ENCODE results near the gene TEKT2. TPM values are rescaled to one million over a fixed set of nuclear protein-coding genes. Genes with fewer than 3 reads are reported as not detected.

The TEKT2 gene
- total and polyA plus RNA-seq, 2 donors = 0.13 to 0.37 TPM

DNA sequence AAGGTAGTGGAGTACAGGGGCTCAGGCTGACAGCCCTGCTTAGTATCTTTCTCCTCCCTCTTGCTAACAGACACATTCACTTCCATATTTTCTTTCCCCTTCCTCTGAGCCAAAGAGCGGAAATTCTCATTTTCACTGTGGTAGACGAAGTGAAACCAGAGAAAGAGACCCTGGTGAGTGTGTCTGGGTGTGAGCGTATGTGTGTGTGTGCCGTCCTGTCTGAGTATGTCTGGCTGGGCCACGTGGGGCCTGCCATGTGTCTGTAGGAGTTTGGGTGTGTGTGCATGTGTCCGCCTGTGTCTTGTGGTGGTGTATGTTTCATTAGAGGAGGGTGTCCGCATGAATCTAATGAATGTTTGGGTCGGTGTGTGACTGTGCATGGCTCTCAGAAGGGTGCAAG is 39.5 kb downstream of the TEKT2 start:
- 72% methylated on average over 8 of the region's 8 CpGs for WGBS
- no peak overlapping the region for H3K4me3 ChIP-seq (ENCODE audit: low read depth, low read length)
- H3K4me1 ChIP-seq (ENCODE audit: insufficient read depth) = no peaks in the 10 kb centered on the region
- H3K27ac ChIP-seq (ENCODE audit: low read depth) = no peak overlapping the region
- H3K36me3 ChIP-seq (ENCODE audit: insufficient read depth) = no peaks in the 10 kb centered on the region
- DNase-seq (ENCODE audit: extremely low spot score) = no peak

DNA sequence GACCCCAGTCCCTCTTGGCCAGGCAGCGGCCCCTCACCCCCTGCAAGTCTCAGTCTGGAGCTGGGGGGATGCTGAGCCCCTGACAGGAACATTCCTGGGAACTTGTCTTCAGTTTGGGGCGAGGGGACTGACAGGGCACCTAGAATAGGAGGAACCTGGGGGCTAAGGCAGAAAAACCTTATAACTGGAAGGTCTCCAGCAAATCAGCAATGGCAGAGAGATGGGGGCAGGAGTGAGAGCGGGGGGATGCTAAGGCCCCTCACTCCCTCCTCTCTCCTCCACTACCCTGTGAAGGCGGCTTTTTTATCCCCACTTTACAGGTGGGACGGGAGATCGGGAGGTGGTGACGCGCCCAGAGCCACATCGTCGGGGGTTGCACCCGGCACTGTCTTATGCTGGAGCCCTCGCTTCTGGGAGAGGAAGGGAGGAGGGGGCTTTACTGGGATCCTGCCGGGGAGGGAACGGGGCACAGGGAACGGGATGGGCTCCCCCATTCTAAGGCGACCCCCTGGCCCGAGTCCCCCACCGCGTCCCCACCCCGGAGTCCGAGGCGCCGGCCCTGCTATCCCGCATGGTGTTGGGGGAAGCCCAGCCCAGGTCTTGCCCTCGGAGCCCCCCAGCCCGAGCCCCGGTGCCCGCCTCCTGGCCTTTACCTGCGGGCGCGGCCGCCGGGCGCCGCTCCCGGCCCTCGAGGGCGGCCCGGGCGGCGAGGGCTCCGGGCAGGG is 40.7 kb downstream of the TEKT2 start:
- DNase-seq (ENCODE audit: extremely low spot score) = no peak
- Histone ChIP-seq H3K36me3 (ENCODE audit: insufficient read depth) (no peaks in the 10 kb centered on the region), H3K4me1 (ENCODE audit: insufficient read depth) (no peaks in the 10 kb centered on the region), H3K27ac (ENCODE audit: low read depth) (no peak overlapping the region), H3K4me3 (ENCODE audit: low read depth, low read length) (peak overlapping the region; percentile 56)
- WGBS = 21% methylated on average over 42 of the region's 42 CpGs

GRCh38 chr1:36125129-36125991 is 41.5 kb downstream of the TEKT2 start, which contains the start of gene COL8A2:
TSS of gene COL8A2 (minus strand) at chr1:36125222. CDS start at chr1:36100242, 24,980 bp downstream.
- no peak within 1 kb of the TSS for H3K27ac ChIP-seq (ENCODE audit: low read depth)
- peak within 1 kb of the TSS; percentile 56 for H3K4me3 ChIP-seq (ENCODE audit: low read depth, low read length)
- H3K36me3 ChIP-seq (ENCODE audit: insufficient read depth) = no peaks in the 10 kb centered on the region
- no peaks in the 10 kb centered on the region for H3K4me1 ChIP-seq (ENCODE audit: insufficient read depth)
- DNase-seq (ENCODE audit: extremely low spot score) = no peak
- WGBS = 9% methylated on average over 77 of the region's 77 CpGs

- H3K4me3 ChIP-seq (ENCODE audit: low read depth, low read length) = no peak overlapping the region
- no peaks in the 10 kb centered on the region for H3K4me1 ChIP-seq (ENCODE audit: insufficient read depth)
- no peaks in the 10 kb centered on the region for H3K36me3 ChIP-seq (ENCODE audit: insufficient read depth)
- 86% methylated on average over 21 of the region's 21 CpGs for WGBS
- no peak overlapping the region for H3K27ac ChIP-seq (ENCODE audit: low read depth)
- no peak for DNase-seq (ENCODE audit: extremely low spot score)
Measured at GRCh38 chr1:36126005-36126716, 42.3 kb downstream of the TEKT2 start.

- no peaks in the 10 kb centered on the region for H3K36me3 ChIP-seq (ENCODE audit: insufficient read depth)
- H3K4me3 ChIP-seq (ENCODE audit: low read depth, low read length) = no peak overlapping the region
- DNase-seq (ENCODE audit: extremely low spot score) = no peak
- H3K27ac ChIP-seq (ENCODE audit: low read depth) = no peak overlapping the region
- 59% methylated on average over 7 of the region's 7 CpGs for WGBS
- H3K4me1 ChIP-seq (ENCODE audit: insufficient read depth) = no peaks in the 10 kb centered on the region
Measured at GRCh38 chr1:36126797-36127500, 43.1 kb downstream of the TEKT2 start.

- 91% methylated on average over 11 of the region's 11 CpGs for WGBS
- H3K27ac ChIP-seq (ENCODE audit: low read depth) = no peak overlapping the region
- no peaks in the 10 kb centered on the region for H3K36me3 ChIP-seq (ENCODE audit: insufficient read depth)
- DNase-seq (ENCODE audit: extremely low spot score) = no peak
- H3K4me3 ChIP-seq (ENCODE audit: low read depth, low read length) = no peak overlapping the region
- no peaks in the 10 kb centered on the region for H3K4me1 ChIP-seq (ENCODE audit: insufficient read depth)
Measured at GRCh38 chr1:36128126-36128904, 44.4 kb downstream of the TEKT2 start.

DNA sequence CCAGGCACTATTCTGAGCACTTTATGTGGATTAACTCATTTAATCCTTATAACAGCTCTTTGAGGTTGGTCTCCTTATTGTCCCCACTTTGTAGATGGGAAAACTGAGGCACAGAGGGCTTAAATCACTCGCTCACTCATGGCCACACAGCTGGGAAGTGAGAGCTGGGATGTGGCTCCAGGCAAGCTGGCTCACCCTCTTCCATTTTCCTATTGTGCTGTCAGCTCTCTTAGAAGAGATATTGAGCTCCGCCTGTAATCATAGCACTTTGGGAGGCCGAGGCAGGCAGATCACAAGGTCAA is 45.0 kb downstream of the TEKT2 start:
- H3K27ac ChIP-seq (ENCODE audit: low read depth) = no peak overlapping the region
- 94% methylated on average over 3 of the region's 3 CpGs for WGBS
- DNase-seq (ENCODE audit: extremely low spot score) = no peak

DNA sequence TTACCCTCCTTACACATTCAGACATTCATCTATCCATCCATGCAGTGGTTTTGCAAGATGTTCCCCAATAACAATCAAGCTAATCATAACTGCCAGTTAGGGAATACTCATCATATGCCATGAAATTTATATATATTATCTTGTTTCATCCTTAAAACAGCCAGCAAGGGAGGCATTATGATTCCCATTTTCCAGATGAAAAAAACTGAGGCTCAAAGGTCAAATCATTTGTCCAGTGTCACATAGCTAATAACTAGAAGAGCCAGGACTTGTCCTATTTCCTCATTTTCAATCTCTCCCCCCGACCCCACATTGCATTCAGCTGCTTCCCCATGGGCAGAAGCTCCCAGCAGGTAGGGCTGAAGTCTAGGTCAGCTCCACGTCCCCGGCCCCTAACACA is 48.1 kb downstream of the TEKT2 start:
- Histone ChIP-seq H3K36me3 (ENCODE audit: insufficient read depth) (no peaks in the 10 kb centered on the region), H3K4me1 (ENCODE audit: insufficient read depth) (no peaks in the 10 kb centered on the region), H3K4me3 (ENCODE audit: low read depth, low read length) (no peak overlapping the region), H3K27ac (ENCODE audit: low read depth) (no peak overlapping the region)
- WGBS = 83% methylated on average over 3 of the region's 3 CpGs
- no peak for DNase-seq (ENCODE audit: extremely low spot score)

More for the DNA sequence above, 45.0 kb downstream of the TEKT2 start:
- no peaks in the 10 kb centered on the region for H3K4me1 ChIP-seq (ENCODE audit: insufficient read depth)
- H3K4me3 ChIP-seq (ENCODE audit: low read depth, low read length) = no peak overlapping the region
- no peaks in the 10 kb centered on the region for H3K36me3 ChIP-seq (ENCODE audit: insufficient read depth)

GRCh38 chr1:36133484-36133883 is 49.6 kb downstream of the TEKT2 start:
- Histone ChIP-seq H3K27ac (ENCODE audit: low read depth) (no peak overlapping the region), H3K4me3 (ENCODE audit: low read depth, low read length) (no peak overlapping the region), H3K36me3 (ENCODE audit: insufficient read depth) (no peaks in the 10 kb centered on the region), H3K4me1 (ENCODE audit: insufficient read depth) (no peaks in the 10 kb centered on the region)
- WGBS = 43% methylated on average over 3 of the region's 3 CpGs
- no peak for DNase-seq (ENCODE audit: extremely low spot score)

GRCh38 chr1:36134031-36134430 is 50.1 kb downstream of the TEKT2 start:
- Histone ChIP-seq H3K4me3 (ENCODE audit: low read depth, low read length) (no peak overlapping the region), H3K36me3 (ENCODE audit: insufficient read depth) (no peaks in the 10 kb centered on the region), H3K27ac (ENCODE audit: low read depth) (no peak overlapping the region), H3K4me1 (ENCODE audit: insufficient read depth) (no peaks in the 10 kb centered on the region)
- WGBS = 49% methylated on average over 6 of the region's 6 CpGs
- DNase-seq (ENCODE audit: extremely low spot score) = no peak

DNA sequence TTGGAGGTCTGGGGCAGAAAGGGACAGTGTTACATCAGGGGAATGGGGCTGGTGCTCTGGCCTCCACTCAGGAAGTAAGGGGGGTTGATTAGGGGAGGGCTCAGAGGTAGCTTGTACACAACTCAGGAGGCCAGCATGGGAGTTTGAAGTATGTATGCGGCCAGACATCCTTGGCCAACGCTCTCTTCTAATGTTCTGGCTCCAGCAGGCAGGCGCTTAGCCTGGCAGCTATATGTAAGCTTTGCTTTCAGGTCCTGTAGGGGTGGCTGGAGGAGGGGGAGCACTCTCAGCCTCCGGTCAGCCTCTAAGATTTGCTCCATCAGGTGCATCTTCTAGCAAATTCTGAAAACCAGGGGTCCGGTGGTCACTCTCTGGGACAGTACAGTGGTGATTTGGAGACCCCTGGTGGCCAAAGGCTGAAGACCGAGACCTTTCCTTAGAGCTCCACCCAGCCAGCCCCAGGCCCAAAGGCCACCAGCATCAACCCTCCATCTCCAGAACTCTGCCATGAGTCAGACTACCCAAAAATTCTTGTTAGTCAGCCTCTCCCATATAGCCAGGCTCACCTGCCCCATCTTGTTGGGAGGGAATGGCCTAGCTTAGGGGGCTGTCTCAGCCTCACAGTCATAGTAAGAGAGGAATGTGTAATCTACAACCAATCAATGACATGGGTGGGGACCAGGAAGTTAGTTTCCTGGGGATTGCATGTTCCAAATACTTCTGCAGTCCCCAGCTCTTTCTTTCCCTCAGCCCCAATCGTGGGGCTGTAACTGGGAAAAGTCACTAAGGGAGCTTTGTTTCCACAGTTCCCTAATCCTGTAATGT is 50.8 kb downstream of the TEKT2 start:
- peaks cover 1% of the 10 kb centered on the region for H3K4me1 ChIP-seq (ENCODE audit: insufficient read depth)
- H3K4me3 ChIP-seq (ENCODE audit: low read depth, low read length) = no peak overlapping the region
- no peaks in the 10 kb centered on the region for H3K36me3 ChIP-seq (ENCODE audit: insufficient read depth)
- DNase-seq (ENCODE audit: extremely low spot score) = no peak
- H3K27ac ChIP-seq (ENCODE audit: low read depth) = no peak overlapping the region
- WGBS = 49% methylated on average over 7 of the region's 7 CpGs

GRCh38 chr1:36135330-36135667 is 51.4 kb downstream of the TEKT2 start:
- DNase-seq (ENCODE audit: extremely low spot score) = no peak
- WGBS = 46% methylated on average over 6 of the region's 6 CpGs
- Histone ChIP-seq H3K4me1 (ENCODE audit: insufficient read depth) (peaks cover 1% of the 10 kb centered on the region), H3K27ac (ENCODE audit: low read depth) (no peak overlapping the region), H3K4me3 (ENCODE audit: low read depth, low read length) (no peak overlapping the region), H3K36me3 (ENCODE audit: insufficient read depth) (no peaks in the 10 kb centered on the region)

Measured in urinary bladder (tissue), 4 donors.